Vagina (tissue), 2 donors: ENCODE results near the gene GAD1.

ENCODE experiments used
- CTCF ChIP-seq, 3 experiments: fragments of 450-650 bp in 2 of 3; fragments of 200-600 bp in 1 of 3; sonication (generic) in 1 of 3; IDR thresholded peaks; one replicate each; pipeline ENCODE4 v1.5.1; 2017 to 2019; ENCODE audit warnings: antibody characterized with exemption in 3 of 3, mild to moderate bottlenecking in 2 of 3, moderate library complexity in 2 of 3
- POLR2A ChIP-seq, 2 donors: fragments of 450-650 bp; IDR thresholded peaks; one replicate each; pipeline ENCODE4 v1.6.1; 2017; ENCODE audit warnings: antibody characterized with exemption in 2 of 2, mild to moderate bottlenecking in 2 of 2, moderate library complexity in 2 of 2

DNA sequence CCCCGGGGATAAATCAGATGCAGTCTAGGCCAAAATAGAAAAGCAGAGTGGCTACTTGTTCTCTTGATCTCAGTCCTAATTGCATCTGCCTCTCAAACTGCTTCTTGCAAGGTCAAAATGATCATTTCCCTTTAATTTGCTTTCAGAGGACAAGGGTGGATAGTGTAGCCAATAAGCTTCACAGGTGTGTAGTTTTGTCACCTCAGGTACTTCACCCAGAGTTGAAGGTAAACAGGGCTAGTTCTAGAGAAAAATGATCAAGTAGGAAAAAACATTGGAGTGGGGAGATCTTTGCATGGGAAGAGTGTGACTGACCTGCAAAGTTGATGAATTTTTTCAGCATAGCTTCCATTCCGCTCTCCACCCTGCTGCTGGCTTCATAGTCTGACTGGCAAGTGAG is 37.8 kb upstream of the GAD1 start:
- no peak for TF ChIP-seq CTCF (IDR thresholded peaks at IDR 0.05)
- no peak for TF ChIP-seq POLR2A (IDR thresholded peaks at IDR 0.05)
